GM12891 (cell line): ENCODE measurements around the gene NALCN.

Source experiments
- PAX5 ChIP-seq: IDR thresholded peaks from 2 replicates; pipeline ENCODE4 v1.6.1; 2011; ENCODE audit warnings: low read length, moderate library complexity, mild to moderate bottlenecking; ENCODE audit not compliant: insufficient read depth, severe bottlenecking
- POLR2A ChIP-seq: IDR thresholded peaks from 2 replicates; pipeline ENCODE4 v1.6.1; 2011; ENCODE audit warnings: low read depth, low read length, control low read depth
- POLR2AphosphoS5 ChIP-seq: IDR thresholded peaks from 2 replicates; pipeline ENCODE4 v1.6.1; 2011; ENCODE audit warnings: low read depth, low read length, control low read depth
- SPI1 ChIP-seq: IDR thresholded peaks from 2 replicates; pipeline ENCODE4 v1.6.1; 2011; ENCODE audit warnings: low read depth, low read length, control low read depth
- TAF1 ChIP-seq: IDR thresholded peaks from 2 replicates; pipeline ENCODE4 v1.6.1; 2011; ENCODE audit warnings: low read depth, low read length, control low read depth

- no peak for TF ChIP-seq POLR2AphosphoS5
- no peak for TF ChIP-seq POLR2A
- no peak for TF ChIP-seq TAF1
- TF ChIP-seq PAX5: no peak
- no peak for TF ChIP-seq SPI1
Observed at GRCh38 chr13:101150998-101151397, 265.3 kb downstream of the NALCN start.
